ENCODE results near the gene TLCD4.
"Not testable (repeated sequence)": the region's sequence is repeated elsewhere in the genome, so short reads cannot be mapped to it uniquely, and the experiment has no call there.

DNA sequence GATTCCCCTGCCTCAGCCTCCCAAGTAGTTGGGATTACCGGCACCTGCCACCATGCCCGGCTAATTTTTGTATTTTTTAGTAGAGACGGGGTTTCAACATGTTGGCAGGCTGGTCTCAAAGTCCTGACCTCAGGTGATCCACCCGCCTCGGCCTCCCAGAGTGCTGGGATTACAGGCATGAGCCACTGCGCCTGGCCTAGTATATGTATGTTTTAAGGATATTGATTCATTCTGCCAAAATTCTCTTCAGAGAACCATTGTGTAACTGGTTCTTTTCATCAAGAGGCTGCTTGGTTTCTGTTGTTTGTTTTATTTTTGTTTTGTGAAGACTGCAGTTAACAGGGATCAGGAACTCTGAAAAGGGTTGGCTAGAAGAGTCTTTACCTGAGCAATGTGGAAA lies 48.4 kb downstream of the TLCD4 start:
- TF ChIP-seq, protein P1, sequence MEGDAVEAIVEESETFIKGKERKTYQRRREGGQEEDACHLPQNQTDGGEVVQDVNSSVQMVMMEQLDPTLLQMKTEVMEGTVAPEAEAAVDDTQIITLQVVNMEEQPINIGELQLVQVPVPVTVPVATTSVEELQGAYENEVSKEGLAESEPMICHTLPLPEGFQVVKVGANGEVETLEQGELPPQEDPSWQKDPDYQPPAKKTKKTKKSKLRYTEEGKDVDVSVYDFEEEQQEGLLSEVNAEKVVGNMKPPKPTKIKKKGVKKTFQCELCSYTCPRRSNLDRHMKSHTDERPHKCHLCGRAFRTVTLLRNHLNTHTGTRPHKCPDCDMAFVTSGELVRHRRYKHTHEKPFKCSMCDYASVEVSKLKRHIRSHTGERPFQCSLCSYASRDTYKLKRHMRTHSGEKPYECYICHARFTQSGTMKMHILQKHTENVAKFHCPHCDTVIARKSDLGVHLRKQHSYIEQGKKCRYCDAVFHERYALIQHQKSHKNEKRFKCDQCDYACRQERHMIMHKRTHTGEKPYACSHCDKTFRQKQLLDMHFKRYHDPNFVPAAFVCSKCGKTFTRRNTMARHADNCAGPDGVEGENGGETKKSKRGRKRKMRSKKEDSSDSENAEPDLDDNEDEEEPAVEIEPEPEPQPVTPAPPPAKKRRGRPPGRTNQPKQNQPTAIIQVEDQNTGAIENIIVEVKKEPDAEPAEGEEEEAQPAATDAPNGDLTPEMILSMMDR (IDR thresholded peaks at IDR 0.05; ENCODE audit: low read depth, low read length) = not testable (repeated sequence)
- not testable (repeated sequence) for TF ChIP-seq EZH2phosphoT487 (IDR thresholded peaks at IDR 0.05; ENCODE audit: low read depth)
